Type B pancreatic cell (in vitro differentiated cells): ENCODE results near the gene EMC9. TPM values are rescaled to one million over a fixed set of nuclear protein-coding genes. Genes with fewer than 3 reads are reported as not detected.
A peak's percentile ranks its signal among the peaks of the same experiment; 100 is the strongest.

Experiments
- DNase-seq: peaks from one replicate; pipeline ENCODE4 v3.0.0; 2021; ENCODE audit warnings: mixed read lengths; ENCODE audit not compliant: unreplicated experiment; ENCODE audit errors: extremely low spot score
- H3K27ac Mint-ChIP-seq: 2 replicates; pipeline ENCODE4 v1.8.0; 2021; ENCODE audit warnings: mild to moderate bottlenecking, mixed read lengths
- H3K27me3 Mint-ChIP-seq: 2 replicates; pipeline ENCODE4 v1.8.0; 2021; ENCODE audit warnings: mixed read lengths
- H3K36me3 Mint-ChIP-seq: 2 replicates; pipeline ENCODE4 v1.8.0; 2021; ENCODE audit warnings: mixed read lengths
- H3K4me1 Mint-ChIP-seq: one replicate; pipeline ENCODE4 v1.8.0; 2021; ENCODE audit warnings: mixed read lengths; ENCODE audit not compliant: unreplicated experiment
- H3K4me3 Mint-ChIP-seq: 2 replicates; pipeline ENCODE4 v1.8.0; 2021; ENCODE audit warnings: mild to moderate bottlenecking, mixed read lengths
- H3K9me3 Mint-ChIP-seq: 2 replicates; pipeline ENCODE4 v1.8.0; 2021; ENCODE audit warnings: mixed read lengths
- total RNA-seq: library from RNA; stranded (reverse); gene quantifications from 2 replicates; pipeline ENCODE4 v1.2.1, GENCODE V29; 2021; ENCODE audit warnings: low replicate concordance
- TF ChIP-seq, protein P1 (sequence below): fragments of 200-600 bp; sonication (generic); conservative IDR thresholded peaks from 2 replicates; pipeline ENCODE4 v1.5.0; 2021; ENCODE audit warnings: antibody characterized with exemption, mild to moderate bottlenecking

The EMC9 gene
- total RNA-seq, 1 donor from 2014 or later: 25.9 TPM

DNA sequence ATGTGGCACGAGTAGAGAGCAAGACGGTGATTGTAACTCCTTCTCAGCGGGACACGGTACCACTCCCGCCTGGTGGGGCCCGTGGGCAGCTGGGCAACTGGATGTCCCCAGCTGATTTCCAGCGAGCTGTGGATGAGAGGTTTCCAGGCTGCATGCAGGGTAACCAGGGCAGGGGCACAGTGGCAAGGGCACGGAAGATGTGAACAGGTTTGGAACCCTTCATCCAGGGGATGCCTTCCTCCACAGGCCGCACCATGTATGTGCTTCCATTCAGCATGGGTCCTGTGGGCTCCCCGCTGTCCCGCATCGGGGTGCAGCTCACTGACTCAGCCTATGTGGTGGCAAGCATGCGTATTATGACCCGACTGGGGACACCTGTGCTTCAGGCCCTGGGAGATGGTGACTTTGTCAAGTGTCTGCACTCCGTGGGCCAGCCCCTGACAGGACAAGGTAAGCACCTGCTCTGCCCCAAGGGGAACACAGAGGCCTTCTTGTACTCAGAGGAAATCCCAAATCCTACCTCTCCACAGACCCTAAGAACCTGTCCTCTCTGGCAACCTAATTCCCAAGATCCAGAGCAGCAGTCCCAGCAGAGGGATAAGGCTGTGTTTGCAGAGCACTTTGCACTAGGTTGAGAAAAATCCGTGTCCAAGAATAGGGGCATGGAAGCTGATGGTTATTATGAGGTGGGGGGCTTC is 43.0 kb downstream of the EMC9 start:
- no peak overlapping the region for H3K27ac Mint-ChIP-seq
- H3K36me3 Mint-ChIP-seq: peaks cover 9% of the 10 kb centered on the region
- DNase-seq: no peak
- no peak overlapping the region for H3K4me3 Mint-ChIP-seq
- H3K9me3 Mint-ChIP-seq: no peaks in the 10 kb centered on the region
- H3K4me1 Mint-ChIP-seq: peaks cover 18% of the 10 kb centered on the region
- TF ChIP-seq, protein P1, sequence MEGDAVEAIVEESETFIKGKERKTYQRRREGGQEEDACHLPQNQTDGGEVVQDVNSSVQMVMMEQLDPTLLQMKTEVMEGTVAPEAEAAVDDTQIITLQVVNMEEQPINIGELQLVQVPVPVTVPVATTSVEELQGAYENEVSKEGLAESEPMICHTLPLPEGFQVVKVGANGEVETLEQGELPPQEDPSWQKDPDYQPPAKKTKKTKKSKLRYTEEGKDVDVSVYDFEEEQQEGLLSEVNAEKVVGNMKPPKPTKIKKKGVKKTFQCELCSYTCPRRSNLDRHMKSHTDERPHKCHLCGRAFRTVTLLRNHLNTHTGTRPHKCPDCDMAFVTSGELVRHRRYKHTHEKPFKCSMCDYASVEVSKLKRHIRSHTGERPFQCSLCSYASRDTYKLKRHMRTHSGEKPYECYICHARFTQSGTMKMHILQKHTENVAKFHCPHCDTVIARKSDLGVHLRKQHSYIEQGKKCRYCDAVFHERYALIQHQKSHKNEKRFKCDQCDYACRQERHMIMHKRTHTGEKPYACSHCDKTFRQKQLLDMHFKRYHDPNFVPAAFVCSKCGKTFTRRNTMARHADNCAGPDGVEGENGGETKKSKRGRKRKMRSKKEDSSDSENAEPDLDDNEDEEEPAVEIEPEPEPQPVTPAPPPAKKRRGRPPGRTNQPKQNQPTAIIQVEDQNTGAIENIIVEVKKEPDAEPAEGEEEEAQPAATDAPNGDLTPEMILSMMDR: no peak
- H3K27me3 Mint-ChIP-seq: no peaks in the 10 kb centered on the region

DNA sequence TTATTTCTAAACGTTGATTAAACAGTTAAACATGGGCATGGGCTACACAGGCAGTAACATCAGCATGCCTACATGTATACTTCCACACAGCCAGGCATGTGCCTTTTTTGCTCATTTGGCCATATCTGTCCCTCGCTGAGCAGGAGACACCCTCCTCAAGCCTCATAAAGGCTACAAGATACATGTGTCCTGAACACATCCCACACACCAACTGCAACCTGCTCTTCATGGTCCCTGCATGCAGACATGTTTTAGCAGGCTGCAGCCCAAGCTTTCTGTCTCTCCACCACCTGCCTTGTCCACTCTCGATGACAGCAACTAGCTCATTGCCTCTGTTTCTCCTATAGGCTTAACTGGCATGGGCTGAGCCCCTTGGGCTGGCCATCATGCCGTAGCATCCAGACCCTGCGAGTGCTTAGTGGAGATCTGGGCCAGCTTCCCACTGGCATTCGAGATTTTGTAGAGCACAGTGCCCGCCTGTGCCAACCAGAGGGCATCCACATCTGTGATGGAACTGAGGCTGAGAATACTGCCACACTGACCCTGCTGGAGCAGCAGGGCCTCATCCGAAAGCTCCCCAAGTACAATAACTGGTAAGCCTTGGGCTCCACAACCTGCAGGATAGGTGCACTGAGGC is 44.7 kb downstream of the EMC9 start:
- H3K27me3 Mint-ChIP-seq: no peaks in the 10 kb centered on the region
- H3K4me3 Mint-ChIP-seq: peak overlapping the region; percentile 69
- TF ChIP-seq, protein P1: no peak
- H3K4me1 Mint-ChIP-seq: peaks cover 24% of the 10 kb centered on the region
- H3K27ac Mint-ChIP-seq: no peak overlapping the region
- H3K9me3 Mint-ChIP-seq: no peaks in the 10 kb centered on the region
- DNase-seq: no peak
- peaks cover 5% of the 10 kb centered on the region for H3K36me3 Mint-ChIP-seq

DNA sequence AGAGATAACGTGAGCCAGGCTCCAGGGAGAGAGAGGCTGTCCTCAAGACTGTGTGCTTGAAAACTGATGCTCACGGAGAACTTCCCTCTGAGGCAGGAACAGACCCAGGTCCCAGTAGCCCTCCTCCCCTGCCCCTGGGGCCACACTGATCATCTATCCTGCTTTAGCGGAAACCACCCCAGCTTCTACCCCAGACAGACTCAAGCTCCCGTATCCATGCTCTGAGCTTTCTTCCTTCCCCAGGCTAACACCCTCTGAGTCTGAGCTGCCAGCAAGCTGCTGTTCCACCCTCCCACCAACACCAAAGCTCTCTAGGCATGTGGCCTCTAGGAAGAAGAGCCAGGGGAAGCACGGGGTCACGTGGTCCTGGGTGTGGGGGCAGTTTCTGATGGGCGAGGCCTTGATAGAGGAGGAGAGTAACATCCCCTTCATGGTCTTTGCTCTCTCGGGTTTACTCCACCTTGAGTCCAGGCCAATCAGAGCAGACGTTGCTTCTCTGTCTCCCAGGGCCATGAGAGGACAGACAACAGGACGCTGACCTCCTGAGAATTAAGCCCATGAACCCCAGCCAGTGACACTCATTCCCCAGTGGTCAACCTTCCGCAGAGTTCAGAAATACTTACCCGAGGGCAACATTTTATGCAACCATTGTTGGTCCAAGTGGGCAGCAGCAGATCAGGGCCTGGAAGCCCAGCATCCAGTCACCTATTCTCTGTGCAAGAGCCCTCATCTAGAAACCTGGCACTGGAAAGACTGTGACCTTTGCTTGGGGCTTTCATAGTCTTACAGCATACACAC is 45.9 kb downstream of the EMC9 start:
- no peaks in the 10 kb centered on the region for H3K9me3 Mint-ChIP-seq

DNA sequence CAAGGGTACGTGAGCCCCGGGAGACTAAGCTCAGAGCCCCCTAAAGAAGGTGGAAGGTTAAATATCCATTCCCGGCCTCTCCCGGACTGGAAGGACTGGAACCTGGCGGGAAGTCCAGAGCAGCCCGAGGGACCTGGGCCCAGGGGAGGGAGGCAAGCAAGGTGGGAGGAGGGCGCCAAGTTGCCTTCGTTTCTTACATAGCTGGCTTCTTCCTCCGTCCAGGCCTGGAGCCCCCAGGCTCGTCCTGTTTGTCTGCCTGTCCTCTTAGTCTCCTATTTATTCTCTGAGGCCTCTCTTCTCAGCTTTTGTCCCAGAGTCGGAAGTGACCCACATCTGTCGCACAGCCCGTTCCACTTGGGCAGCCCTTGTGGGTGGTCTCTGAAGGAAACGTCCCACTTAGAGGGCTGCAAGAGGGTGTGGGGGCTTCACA is 46.5 kb downstream of the EMC9 start:
- DNase-seq: no peak
- H3K9me3 Mint-ChIP-seq: no peaks in the 10 kb centered on the region
- peaks cover 5% of the 10 kb centered on the region for H3K36me3 Mint-ChIP-seq
- TF ChIP-seq, protein P1: no peak
- peak overlapping the region; percentile 86 for H3K27ac Mint-ChIP-seq
- peaks cover 30% of the 10 kb centered on the region for H3K4me1 Mint-ChIP-seq
- no peaks in the 10 kb centered on the region for H3K27me3 Mint-ChIP-seq
- H3K4me3 Mint-ChIP-seq: peak overlapping the region; percentile 95

More for the DNA sequence above, 45.9 kb downstream of the EMC9 start:
- Mint-ChIP-seq H3K27me3 (no peaks in the 10 kb centered on the region), H3K27ac (peak overlapping the region; percentile 86), H3K4me1 (peaks cover 28% of the 10 kb centered on the region), H3K4me3 (peak overlapping the region; percentile 95), H3K36me3 (peaks cover 5% of the 10 kb centered on the region)
- DNase-seq: no peak
- TF ChIP-seq, protein P1: no peak

DNA sequence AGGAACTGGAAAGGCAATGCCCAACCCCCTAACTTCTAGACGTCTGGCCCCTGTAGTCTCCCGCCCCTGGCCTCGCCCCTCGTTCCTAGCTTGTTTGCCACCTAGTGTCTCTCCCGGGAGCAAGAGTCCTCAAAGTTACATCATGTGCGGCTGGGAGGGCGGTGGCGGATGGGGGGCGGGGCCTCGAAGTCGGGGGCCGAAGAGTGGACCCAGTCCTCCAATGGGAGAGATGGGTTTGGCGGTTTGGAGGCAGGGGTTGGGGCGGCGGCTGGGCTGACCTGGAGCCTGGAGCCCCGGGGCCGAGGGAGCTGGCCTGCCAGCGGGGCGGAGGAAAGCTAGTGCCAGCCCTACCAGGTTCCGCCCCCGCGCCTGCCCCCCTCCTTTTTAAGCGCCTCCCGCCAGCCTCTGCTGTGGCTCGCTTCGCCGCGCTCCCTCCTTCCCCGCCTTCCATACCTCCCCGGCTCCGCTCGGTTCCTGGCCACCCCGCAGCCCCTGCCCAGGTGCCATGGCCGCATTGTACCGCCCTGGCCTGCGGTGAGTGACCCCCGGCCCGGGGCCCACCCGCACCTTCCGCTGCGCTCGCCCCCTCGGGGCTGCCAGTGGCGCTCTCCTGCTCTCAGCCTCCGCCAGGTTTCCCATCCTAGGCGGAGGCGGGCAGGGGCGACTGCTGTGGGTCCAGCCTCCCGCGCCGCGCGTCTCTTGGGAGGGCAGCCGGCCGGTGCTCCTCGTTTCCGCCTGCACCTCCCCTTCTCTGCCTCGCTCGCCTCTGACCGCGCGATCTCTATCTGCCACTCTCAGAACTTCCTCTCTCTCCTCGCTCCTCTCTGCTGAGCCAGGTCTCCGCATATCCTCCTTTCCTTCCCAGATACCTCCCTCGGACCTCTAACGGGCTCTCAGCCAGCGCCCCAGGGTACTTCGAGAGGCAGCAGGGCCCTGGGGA is 47.2 kb downstream of the EMC9 start, which contains the start of gene PCK2:
Gene PCK2, plus strand, starts transcription at position 411 of the 940 bp plus-strand sequence. Its CDS starts 95 bp downstream, at position 506.
- TF ChIP-seq, protein P1: no peak
- Mint-ChIP-seq H3K4me3 (peak within 1 kb of the TSS; percentile 95), H3K27me3 (no peaks in the 10 kb centered on the region), H3K27ac (peak within 1 kb of the TSS; percentile 86), H3K9me3 (no peaks in the 10 kb centered on the region), H3K36me3 (peaks cover 5% of the 10 kb centered on the region), H3K4me1 (peaks cover 30% of the 10 kb centered on the region)
- peak; percentile 86 for DNase-seq
